CMK (cell line): Measurements from ENCODE around the gene PNPLA7.

ENCODE experiments used
- DNase-seq: peaks from one replicate; pipeline ENCODE4 v3.0.0-alpha.2; 2010; ENCODE audit warnings: low read depth

The PNPLA7 gene

GRCh38 chr9:137449931-137450538, 100.2 kb downstream of the PNPLA7 start:
- peak; percentile 99 for DNase-seq

GRCh38 chr9:137449081-137449844, 100.9 kb downstream of the PNPLA7 start:
- DNase-seq = no peak

DNA sequence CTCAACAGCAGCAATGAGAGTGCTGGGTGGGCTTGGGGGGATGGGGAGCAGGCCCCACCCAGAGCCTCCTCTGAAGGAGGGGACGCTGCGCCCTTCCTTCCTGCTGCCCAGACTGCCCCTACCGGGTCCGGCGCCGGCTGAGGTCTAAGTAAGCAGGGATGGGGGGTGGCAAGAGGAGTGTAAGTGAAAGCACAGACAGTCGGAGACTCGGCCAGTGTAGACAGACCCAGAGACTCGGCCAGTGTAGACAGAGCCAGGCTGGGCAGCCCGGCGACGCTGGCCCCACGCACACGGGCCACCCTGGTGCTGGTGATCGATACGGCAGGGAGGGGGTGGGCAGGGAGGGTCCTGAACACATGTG, 101.6 kb downstream of the PNPLA7 start:
- no peak for DNase-seq

DNA sequence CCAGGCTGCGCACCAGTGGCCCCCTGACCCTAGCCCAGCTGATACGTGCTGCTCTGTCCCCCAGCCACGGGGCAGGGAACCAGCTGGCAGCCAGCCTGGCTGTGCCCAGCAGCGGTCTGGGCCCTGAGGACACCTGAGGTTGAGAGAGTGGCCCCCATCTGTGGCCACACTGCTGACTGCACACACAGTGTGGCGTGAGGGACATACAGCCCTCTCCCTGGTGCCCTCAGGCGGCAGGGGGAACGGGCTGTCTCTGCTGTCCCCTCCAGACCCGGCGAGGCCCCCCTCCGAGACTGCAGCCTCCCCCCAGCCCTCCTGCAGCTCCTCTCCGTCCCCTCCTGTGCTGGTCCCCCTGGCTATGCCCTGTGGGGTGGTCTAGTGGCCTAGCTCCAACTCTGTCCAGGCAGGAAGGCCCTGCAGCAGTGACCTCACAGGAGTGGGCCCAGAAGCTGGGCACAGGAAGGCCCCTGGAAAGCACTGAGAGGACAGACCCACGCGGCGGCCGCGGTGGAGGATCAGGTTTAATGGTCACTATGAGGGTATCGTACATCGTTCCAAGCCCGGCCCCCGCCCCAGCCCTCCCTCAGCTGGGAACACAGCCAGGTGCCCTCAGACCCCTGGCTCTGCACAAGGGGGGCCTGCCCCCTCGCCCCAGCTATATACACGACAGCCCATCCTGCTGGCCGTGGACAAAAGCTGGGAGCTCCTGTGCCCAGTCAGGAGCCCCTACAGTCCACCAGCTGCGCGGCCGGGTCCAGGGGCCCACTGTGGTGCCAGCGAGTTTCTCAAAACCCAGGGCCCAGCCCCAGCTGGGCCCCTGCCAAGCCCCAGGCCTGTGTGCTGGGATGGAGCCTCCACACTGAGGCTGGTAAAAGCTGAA, 102.2 kb downstream of the PNPLA7 start:
- no peak for DNase-seq

GRCh38 chr9:137446851-137447471, 103.2 kb downstream of the PNPLA7 start:
- DNase-seq = no peak

DNA sequence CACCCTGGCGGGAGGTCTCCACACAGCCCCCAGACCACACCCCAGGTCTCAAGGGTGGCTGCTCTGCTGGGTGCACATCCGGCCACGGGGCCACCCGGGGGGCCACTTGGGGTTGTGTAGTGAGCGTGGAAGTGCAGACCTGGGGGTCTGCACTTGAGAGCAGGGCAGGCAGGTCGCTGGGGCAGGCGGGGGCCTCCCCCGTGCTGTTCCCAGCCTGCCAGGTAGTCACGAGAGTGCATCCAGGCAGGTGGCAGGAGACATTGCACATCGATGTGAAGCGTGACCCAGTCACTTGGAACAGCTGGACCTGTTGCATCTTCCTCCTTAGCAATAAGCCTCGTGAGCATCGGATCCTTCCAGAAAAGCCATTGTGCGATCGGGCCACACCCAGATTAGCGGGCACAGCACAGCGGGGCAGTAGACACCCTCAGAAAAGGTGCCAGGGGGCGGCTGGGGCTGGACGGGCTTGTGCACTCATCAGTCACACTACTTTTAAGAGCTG, 104.2 kb downstream of the PNPLA7 start:
- no peak for DNase-seq

GRCh38 chr9:137445275-137445807, 104.9 kb downstream of the PNPLA7 start:
- DNase-seq = no peak

DNA sequence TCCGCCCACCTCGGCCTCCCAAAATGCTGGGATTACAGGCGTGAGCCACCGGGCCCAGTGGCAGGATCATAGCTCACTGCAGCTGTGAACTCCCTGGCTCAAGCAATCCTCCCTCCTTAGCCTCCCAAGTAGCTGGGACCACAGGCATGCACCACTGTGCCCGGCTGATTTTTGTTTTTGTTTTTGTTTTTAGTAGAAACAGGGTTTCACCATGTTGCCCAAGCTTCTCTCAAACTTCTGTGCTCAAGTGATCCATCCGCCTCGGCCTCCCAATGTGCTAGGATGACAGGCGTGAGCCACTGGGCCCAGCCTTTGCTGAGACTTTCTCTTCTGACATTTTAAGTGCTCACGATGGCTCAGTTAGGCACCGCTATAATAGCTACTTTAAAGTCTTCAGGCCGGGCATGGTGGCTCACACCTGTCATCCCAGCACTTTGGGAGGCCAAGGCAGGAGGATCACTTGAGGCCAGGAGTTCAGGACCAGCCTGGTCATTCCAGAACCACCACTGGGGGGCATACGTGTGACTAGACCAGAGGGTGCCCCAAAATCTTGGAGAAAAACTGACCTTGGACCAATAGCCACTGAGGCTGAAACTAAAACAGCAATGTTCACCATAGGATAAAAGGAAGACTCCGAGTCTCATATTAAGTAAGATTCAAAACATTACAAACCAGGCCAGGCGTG, 106.0 kb downstream of the PNPLA7 start:
- DNase-seq = no peak

GRCh38 chr9:137441935-137442321, 108.3 kb downstream of the PNPLA7 start:
- no peak for DNase-seq

DNA sequence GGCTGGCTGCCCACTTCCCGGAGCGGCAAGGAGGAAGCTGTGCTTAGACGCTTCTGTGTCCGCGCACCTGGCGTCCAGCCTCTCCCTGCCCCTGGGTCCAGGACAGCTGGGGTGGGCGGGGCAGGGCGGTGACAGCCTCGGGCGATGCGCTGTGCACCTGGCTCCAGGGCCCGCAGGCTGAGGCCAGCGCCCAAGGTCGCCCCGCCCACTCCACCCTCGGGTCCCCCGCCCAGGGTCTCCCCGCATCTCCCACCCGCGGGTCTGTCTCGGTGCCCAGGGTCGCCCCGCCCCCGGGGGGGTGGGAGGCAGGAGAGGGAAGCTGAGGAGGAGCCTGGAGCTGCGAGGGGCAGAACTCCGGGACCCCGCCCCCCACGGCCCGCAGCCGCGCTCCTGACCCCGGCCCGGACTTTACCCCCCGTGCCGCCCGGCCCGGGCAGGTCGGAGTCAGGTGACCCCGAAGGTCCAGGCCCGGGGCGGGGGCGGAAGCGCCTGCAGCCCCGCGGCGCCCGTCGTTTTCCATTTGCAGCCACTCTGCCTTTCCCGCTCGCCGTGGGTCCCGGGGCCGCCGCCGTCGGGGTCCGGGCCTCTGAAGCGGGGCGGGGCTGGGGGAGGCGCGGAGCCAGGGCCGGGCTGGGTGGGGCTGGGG, 108.8 kb downstream of the PNPLA7 start, which contains the start of gene ENTPD8:
Gene ENTPD8, minus strand, starts transcription at position 69 of the 646 bp plus-strand sequence. CDS start 3,072 bp downstream, outside the sequence.
- DNase-seq = no peak

DNA sequence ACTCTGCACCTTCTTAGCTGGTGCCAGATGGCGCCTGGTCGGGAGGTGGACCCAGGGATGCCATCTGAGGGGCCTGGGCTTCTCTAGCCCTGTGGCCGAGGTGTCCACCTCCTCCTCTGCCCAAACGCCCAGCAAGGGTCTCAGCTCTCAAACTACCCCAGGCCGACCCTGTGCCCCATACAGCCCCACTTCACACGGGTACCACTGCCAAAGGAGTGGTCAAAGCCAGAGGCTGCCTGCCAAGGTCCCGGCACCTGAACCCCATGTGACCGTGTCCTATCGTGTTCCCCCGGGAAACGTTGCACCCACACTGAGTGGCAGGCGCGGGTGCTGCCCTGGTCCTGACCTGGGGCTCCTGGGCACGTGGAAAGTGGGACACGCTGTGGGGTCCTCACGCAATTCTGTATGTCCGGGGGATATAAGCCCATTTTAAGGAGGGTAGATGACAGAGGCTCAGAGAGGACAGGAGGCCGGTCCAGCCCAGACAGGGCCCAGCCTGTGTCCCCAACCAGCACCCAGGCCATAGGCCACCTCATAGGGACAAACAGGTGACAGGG, 111.0 kb downstream of the PNPLA7 start:
- DNase-seq = no peak

GRCh38 chr9:137438591-137439157, 111.5 kb downstream of the PNPLA7 start:
- no peak for DNase-seq

DNA sequence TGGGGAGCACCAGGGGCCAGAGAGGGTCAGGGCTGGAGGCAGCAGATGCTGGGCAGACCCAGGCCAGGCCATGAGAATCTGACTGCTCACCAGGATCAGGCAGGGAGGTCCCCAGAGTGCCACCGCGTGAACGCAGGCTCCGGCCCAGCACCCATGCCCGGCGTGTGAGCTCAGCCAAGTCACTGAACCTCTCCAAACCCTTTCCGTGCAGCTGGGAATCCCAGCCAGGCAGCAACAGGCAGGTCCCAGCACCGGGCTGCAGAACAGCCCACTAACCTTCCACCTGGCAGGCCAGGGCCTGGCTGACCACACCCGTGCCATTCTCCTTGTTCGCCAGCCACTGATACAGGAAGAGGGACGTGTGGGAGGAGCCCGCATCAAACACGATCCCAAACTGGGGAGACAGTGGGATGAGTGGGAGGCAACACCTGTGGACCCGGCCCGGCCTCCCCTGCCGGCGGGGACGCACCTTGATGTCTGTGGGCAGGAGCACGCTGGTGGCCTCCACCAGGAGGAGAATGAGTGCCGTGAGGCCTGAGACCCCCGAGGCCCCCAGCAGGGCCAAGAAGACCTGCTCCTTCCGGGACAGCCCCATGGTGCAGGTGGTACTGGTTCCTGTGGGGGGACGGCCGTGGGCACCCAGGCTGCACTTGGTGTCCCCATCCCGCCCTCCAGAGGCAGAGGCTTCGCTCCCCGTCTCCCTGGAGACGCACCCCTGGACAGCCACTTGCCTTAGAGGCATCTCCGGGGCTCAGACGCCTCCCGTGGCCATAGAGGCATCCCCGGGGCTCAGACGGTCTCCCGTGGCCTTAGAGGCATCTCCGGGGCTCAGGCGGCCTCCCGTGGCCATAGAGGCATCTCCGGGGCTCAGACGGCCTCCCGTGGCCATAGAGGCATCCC, 112.3 kb downstream of the PNPLA7 start:
- DNase-seq = no peak

DNA sequence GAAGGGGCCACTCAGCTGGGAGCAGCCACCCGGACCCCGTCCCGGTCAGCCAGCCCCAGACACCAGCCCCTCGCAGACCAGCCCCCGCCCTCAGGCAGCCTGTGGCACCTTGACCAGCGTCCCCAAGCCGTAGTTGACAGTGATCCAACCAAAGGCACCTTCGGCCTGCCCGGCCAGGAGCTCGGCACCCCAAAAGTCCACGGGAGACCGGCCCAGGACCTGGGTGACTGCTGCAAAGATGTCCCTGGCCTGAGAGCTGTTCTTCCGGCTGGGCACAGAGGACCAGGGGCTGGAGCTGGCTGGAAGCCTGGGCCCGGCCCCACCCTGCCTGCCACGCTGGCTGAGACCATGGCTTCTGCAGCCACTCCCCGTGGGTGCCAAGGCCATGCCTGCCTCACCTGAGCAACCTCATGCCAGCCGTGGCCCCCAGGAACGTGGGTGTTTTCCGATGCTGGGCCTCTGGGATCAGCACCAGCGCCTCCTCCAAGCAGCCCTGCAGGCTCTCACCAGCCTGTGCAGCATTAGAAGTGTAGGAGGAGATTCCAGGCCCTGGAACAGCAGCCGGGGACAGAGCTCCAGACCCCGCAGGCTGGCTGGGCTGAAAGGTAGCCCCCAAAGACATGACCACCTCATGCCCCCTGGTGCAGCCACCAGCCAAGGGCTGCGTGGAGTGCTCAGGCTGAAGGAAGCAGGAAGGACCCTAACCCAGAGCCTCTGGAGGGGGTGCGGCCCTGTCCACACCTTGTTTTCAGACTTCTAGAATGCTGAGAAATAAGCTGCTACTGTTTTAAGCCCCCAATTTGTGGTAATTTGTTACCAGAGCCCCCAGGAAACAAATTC, 113.2 kb downstream of the PNPLA7 start:
- DNase-seq = no peak

DNA sequence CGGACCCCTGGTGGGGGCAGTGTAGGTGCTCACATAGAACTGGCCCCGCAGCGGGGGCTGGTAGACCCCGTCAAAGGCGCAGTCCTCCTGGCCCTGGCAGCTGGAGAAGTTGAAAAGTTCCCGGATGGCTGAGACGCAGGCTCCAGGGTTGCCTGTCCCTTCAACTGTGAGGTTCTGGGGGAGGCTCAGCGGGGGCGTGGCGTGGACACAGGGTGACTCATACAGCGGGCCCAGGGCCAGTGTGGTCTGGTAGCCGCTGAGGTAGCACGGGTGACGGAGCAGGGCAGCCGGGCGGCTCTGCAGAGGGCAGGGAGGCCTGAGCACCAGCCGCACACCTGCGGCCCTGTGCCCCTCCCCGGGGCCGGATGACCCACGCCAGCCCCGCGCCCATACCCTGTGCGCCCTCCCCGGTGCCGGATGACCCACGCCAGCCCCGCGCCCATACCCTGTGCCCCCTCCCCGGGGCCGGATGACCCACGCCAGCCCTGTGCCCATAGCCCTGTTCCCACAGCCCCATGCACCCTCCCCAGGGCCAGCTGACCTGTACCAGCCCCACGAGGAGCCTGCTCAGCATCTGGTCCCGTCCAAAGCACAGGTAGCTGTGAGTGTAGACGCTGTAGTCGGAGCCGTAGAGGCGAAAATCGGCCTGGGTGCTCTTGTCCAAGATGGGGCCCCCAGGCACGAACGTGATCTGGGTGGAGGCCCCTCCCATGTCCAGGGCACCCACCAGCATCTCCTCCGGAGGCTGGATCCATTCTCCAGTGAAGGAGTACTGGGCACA, 114.0 kb downstream of the PNPLA7 start:
- DNase-seq = no peak

GRCh38 chr9:137435381-137435891, 114.8 kb downstream of the PNPLA7 start:
- DNase-seq = no peak
